Stimulated activated CD8-positive, alpha-beta memory T cell treated with anti-CD3 and anti-CD28 coated beads, Interleukin-4, amount 100 ng/mL, for 4 hours (primary cell): ENCODE data around the gene LINGO1.

ENCODE experiments used
- DNase-seq, 2 donors: peaks; one replicate each; pipeline ENCODE4 v3.0.0-alpha.2; 2020; ENCODE audit warnings: low read depth in 2 of 2, low spot score in 1 of 2

Gene LINGO1

DNA sequence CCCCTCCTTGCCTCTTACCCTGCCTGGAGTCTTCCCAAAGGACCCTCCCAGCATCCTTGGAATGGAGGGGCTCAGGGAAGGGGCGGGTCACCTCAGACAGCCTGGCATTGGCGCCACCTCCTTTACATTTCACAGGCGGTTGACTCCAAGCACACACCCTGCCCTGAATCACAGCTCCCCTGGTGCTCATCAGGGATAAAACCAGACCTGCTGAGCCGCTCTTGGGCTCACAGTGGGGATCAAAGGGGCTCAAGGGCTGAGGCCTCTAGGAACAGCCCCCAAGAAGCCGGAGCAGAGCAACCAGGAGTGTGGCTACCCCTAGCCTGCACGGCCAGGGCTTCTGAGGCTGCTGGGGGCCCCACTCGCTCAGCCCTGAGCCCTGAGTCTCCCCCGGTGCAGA lies 16.6 kb downstream of the LINGO1 start:
- DNase-seq: no peak

DNA sequence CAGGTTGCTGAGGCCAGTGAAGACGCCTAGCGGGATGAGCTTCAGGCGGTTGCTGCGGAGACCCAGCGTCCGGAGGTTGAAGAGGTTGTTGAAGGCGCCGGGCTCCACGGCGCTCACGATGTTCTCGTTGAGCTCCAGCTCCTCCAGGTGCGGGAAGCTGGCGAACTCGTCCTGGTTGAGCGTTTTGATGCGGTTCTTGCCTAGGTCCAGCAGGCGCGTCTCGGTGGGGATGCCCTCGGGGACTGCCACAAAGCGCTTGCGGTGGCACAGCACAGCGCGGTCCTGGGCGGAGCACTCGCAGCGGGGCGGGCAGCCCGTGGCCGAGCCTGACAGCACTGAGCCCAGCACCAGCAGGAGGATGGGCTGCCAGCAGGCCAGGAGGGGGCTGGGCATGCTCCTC lies 17.2 kb downstream of the LINGO1 start:
- DNase-seq: no peak

DNA sequence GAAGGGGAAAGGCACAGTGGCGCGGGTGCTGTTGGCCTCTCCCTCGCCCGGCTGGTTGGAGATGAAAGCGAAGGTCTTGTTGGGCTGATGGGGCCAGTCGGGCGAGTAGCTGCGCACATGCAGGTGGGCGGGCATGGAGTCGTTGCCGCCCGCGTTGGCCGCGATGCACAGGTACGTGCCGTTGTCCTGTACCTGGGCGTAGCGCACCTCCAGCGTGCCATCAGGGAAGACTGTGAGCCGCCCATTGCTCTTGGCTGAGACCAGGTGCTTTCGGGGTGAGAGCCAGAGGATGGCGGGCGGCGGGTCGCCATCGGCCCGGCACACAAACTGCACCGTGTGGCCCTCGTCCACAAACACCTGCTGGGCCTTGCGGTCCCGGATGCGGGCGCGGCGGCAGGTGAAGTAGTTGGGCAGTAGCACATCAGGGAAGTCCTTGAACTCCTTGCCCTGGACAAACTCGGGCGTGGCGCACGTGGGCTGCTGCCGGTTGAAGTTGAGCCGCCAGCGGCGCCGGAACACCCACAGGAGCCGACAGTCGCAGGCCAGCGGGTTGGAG lies 18.4 kb downstream of the LINGO1 start:
- DNase-seq: no peak

DNA sequence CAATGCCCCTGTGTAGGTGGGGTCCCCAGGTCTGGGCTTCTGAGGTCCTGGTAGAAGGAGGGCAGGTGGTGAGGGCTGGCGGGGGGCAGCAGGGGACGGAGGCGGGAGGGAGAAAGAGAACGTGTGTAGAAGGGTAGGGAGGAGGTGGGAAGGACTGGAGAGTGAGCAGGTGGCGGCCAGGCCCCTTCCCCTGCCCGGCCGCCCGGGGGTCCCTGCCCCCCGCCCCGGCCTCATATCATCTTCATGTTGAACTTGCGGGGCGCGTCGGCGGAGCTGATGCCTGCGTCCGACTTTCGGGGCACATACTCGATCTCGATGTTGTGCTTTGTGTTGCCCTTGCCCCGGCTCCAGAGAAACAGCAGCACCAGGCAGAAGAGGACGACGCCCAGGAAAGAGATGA lies 18.9 kb downstream of the LINGO1 start:
- no peak for DNase-seq

DNA sequence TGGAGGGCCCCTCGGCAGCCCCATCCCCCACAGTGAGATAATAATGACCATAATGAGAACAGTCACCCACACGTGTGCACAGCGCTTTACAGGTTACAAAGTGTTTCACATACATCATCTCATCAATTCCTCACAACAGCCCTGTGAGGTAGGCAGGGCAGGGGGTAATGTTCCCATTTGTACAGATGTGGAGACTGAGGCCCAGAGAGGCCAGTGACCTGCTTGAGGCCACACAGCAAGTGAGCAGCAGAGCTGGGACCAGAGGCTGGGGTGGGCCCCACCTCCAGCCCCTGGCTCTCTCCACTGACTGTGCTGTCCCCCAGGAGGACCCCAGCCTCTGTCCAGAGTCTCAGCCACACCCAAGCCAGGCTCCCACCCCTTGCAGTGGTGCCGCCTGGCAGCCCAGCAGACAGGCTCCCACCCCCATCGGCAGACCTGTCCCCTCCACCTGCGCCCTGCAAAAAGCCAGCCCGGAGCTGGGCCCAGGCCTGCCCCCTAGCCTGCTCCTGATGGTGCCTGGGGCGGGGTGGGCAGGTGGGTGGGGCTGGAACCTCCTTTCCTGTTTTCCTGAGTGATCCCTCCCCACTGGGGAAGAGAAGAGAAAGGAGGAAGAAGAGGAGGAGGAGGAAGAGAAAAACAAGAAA lies 19.6 kb downstream of the LINGO1 start:
- DNase-seq: no peak

DNA sequence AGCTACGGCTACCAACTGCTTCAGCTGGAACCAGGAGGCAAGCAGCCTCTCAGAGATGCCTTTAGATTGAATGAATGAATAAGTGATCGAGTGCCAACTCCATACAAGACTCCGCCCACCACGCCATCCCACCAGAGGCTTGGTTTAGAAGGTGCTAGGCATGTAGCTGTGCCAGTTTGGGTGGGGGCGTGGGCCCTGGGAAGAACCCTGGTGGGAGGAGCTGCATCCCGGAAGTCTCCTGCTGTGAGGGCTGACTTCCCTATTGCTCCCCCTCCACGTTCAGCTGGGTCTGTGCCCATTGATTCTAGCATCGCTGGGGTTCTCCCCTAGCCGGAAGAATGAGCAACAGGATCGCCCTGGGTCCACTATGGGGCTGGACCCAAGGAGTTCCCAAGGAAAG lies 20.9 kb downstream of the LINGO1 start:
- DNase-seq: no peak

DNA sequence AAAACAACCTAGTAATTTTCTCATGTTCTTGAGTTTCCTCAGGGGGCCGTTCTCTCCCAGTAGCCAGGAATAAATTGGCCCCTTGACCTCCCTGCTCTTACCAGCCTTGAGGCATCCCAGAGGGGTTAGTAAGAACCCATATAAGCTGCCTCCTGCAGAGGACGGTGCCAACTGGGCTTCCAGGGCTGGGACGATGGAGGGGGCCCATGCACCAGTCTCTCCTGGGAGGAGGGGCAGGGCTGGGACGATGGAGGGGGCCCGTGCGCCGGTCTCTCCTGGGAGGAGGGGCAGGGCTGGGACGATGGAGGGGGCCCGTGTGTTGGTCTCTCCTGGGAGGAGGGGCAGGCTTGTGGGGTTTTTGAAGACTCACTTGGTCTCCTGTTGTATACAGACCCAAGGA lies 22.0 kb downstream of the LINGO1 start:
- no peak for DNase-seq

DNA sequence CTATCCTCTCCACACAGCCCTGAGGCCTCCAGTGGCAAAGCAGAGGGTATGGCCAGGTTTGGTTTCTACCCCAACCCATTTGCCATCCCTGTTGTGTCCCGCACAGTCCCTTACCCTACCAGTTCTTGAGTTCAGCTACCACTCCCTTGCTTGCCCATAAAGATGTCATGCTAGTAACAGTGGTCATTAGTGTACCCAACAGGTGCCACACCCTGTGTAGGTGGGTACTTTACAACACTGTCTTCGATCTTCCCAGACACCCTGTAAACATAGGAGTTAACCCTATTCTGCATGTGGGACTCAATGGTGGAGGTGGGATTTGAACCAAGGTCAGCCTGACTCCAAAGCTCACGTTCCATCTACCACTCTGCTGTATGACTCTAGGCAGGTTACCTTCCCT lies 23.2 kb downstream of the LINGO1 start:
- DNase-seq: no peak

DNA sequence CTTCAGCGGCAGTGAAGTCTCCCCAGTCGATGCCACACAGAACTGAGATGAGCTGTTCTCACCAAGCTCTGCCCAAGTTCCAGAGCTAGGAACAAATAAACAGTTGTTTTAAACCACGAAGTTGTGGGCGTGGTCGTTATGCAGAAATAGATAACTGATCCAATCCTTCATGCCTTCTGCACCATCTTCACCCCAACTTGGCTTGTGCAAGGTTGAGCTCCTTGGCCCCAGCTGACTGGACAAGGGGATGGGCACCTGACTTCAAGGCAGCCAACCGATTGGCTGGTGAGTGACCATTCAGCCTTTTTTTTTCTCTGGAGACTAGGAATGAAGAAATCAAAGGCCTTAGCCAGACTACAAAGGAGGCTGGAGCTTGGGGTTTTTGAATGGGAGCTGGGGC lies 23.9 kb downstream of the LINGO1 start:
- no peak for DNase-seq

DNA sequence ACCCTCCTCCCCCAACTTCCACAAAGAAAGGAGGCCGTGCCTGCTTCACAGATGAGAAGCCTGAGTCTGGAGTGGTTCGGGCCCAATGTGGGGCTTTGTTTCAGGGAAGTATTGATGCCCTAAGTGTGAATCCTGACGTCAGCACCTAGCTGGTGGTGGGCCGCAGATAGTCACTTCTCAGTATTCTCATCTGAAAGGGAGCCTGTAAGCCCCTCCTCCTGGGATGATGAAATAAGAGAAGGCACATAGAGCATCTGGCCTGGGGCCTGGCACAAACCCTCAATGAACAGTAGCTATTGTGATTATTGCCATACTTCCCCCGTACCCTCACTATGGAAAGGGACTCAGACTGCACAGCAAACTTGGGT lies 24.8 kb downstream of the LINGO1 start:
- no peak for DNase-seq

DNA sequence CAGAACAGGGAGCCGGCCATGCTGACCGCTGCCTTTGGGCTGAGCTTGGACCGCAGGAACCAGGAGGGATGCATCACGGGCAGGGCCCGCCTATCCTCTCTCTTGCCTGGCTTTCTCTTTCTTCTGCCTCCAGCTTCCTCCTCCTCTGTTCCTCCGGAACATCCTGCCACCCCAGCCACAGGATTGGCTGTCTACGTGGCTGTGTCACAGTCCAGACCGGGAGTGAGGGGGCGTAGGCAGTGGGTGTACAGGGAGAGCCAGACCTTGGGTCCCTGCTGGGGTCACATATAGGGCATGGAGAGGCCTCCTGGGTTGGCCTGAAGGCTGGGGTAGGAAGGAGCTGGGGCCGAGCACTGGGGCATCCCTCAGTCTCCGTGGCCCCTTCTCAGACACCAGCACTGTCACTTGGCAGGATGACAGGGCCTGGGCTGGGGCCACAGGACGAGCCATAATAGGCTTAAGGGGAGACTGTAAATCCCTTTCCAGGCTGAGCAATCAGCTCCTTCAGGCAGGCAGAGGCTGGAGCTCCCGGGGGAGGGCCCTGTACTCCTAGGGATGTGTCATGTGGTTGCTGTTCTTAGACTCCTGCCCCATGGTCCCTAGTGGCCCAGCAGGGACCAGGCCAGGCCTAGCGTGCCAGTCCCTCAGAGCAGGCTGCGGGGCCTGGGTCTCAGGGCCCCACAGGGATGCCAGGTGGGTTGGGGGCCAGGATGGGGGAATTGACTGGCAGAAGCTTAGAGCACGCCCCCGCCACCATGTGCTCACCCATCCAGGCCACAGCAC lies 25.4 kb downstream of the LINGO1 start:
- no peak for DNase-seq

DNA sequence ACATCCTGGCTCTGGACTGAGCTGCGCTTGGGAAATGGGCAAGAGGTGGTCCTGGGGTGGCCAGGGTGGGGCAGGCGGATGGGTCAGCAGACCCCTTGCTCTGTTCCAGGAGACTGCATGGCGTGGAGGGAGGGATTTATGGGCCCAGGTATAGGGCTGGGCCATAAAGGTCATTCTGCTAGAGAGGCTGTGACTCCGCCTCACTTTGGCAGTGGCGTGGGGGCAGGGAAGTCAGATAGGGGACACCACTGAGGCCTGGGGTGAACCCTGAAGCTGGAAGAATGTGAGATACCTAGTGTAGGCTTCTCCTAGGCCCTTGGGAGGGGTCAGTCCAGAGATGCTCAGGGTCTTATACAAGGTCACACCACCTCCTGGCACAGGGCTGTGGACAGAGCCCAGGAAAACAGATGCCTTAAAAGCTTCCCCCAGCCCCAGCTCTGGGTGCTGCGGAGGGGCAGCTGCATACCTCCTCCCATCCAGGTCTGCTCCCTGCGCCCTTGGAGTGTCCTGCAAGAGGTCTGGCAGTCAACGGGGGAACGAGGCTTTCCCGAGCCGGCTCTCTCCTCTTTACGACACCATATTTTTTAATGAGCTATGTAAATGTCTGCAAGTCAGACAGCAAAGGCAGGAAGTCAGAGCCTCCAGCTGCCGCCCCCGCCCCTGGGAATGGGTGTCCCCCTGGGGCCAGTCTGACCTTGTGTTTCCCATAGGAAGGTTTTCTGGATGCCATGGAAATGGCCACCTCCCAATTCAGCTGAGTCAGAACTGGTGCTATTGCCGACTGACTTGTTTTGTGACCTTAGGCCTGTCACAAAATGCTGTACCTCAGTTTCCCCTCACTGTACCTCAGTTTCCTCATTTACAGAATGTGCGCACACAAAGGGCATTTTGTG lies 26.3 kb downstream of the LINGO1 start:
- no peak for DNase-seq

DNA sequence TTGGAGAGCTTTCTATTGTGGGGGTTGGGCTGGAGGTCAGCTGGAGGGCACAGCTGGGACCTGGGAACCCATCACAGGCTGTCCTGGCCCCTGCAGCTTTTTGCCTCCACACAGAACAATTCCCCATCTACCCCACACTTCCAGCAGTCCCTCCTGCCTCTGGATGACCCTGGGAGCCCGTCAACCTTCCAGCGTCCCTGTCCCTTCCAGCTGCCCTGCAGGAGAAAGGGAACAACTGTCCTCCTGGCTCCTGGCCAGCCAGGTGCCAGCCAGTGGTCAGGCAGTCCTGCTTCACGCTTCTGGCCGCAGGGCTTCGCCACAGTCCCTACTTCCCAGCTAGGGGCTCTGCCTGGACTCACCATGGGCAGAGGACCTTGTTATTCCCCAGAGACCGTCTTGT lies 27.2 kb downstream of the LINGO1 start:
- DNase-seq: no peak

DNA sequence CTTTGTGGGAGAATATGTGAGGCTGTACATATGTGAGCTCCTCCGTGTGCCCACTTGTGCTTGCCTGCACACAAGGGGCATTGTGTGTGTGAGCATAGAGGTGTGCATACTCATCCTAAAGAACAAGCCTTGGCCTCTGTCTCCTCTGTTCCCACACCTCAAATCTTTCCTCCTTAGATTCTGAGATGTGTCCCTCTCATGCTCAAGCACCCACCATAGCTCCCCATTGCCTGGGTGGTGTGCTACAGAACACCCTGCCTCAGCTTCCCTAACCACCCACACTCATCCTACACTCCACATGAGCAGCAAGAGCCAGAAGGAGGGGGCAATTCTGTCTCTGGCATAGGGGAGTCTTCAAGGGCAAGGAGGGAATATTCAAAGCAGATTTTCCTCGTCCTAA lies 27.7 kb downstream of the LINGO1 start:
- no peak for DNase-seq

DNA sequence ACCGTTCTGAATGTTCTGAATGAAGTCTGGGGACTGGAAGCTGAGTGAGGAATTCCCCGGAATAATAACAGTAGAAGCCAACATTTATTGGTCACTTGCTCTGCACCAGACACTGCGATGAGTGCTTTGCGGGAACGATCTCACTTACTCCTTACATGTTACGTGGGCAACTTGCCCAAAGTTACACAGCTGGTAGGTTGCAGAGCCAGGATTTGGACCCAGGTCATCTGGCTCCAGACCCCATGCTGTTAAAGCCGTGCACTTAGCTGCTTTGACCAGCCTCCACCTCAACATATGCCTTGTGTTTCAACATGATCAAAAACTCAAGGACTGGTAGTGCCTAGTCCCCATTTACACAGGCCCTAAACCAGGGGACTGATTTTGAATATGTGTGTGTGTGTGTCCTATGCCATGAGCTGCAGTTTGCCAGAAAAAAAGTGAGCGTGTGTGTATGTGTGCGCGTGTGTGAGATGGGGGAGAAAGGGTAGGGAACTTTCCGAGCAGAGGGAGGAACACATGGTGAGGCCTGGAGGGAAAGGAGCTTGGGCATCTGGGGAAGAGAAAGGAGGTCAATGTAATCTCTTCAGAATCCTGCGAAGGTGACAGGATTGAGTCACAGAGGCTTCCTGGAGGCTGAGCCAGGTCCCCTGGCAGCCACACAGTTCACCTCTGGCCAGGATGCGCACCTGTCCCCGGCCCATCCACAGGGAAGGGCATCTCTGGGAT lies 28.9 kb downstream of the LINGO1 start:
- DNase-seq: no peak

DNA sequence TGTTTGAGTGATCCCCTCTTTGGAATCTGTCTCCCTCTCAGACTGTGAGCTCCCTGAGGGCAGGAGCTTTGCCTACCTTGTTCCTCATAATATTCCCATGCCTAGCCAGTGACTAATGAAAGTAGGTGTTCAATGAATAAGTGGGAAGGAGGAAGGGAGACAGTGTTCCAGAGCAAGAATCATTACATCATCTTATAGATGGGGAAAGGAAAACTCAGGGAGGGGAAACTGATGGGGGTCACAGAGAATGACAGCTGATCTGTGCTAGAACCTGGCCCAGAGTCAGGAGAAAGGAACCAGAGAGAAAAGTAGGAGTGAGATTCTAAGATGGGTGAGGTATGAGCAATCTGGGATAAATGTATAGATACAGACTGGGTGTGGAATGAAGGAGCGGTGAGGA lies 29.9 kb downstream of the LINGO1 start:
- no peak for DNase-seq

DNA sequence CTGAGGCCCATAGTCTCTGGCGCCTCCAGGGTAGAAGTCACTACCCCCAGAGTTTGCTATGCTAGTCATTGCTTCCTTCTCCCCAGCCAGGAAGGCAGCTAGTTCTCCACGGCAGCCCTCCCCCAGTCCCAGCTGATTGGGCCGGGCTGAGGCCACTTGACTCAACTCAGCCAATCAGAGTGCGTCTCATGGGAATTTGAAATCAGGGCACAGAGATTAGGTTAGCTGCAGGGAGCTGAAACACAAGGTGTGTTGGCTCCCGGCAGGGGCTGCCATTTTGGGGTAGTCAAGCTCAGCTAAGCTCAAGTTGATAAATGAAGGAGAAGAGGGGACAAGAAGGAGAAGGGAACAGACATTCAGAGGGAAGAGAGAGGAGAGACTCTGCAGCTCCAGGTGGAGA lies 32.8 kb downstream of the LINGO1 start:
- no peak for DNase-seq

DNA sequence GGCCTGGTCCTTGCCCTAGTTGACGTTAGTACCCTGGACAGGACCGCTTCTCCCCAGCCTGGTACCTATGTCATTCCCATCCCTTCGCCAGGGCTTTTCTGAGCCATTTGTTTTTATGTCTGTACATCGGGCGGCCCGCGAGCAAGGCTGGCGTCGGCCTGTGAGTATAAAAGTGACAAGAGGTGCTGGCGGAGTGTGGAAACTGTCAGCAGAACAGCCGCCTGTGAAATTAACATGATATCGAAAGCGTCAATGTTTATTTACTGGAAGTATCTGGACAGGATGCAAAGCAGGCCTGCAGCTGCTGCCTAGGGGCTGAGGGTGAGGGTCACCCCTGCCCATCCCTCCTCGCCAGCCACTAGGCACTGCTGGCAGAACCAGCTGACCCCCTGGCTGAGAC lies 33.4 kb downstream of the LINGO1 start:
- DNase-seq: no peak

DNA sequence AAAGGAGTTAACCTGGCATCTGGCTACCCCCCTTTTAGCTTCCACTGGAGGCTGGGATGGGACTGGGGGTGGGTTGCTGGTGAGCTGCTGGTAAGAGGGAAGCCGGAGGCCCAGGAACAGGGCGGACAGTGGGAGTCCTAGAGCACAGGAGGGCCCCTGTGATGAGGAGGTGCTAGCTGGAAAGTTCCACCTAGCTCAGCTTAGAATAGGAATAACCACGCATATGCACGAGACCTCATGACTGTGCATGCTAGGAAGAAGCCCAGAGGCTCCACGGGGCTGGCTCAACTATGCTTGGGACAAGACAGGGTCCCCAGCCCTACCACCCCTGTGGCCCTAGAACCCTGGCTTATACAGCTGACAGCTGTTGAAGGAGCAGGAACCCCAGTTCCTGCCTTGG lies 34.1 kb downstream of the LINGO1 start:
- no peak for DNase-seq

DNA sequence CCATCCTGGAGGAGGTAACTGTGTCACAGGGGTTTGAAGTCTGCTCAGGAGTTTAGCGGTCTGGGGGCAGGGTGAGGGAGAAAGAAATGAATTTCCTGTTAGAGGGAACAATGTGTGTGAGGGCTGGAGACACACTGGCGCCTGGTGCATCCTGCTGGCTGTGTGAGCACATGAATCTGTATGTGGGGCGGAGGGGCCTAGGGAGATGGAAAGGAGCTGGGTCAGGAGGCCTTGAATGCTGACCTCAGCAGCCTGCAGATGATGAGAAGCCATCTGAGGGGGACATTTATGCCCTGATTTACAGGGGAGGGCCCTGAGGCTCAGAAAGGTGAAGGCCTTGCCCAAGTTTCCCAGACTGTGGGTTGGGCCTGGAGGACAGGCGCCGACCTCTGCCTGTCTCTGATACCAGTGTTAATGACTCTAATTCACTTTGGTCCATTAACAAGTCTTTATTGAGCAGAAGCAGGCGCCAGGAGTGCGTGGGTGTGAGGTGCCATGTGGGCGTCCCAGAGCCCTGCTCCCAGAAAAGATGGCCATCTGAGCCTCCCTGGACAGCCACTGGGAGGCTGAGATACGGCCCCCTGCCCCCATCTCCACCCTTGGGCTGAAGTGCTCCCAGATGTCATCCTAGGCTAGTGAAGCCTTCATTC lies 34.8 kb downstream of the LINGO1 start:
- no peak for DNase-seq
